OCI-LY3 (cell line): ENCODE results near the gene YTHDF2.

ENCODE experiments used
- H2AFZ ChIP-seq: fragments of 200-600, 300-600 bp; shearing (Covaris generic); 2 replicates; pipeline ENCODE4 v1.6.0; 2014; ENCODE audit warnings: antibody characterized with exemption, low read depth, low read length
- H3K27ac ChIP-seq: fragments of 200-600, 300-600 bp; sonication (generic); 2 replicates; pipeline ENCODE4 v1.5.1; 2014; ENCODE audit warnings: mild to moderate bottlenecking, low read length, moderate library complexity, mixed read lengths
- H3K27me3 ChIP-seq: fragments of 200-600, 300-600 bp; sonication (generic); 2 replicates; pipeline ENCODE4 v1.6.1; 2014; ENCODE audit warnings: low read depth, low read length, mixed read lengths
- H3K36me3 ChIP-seq: fragments of 200-600, 300-600 bp; sonication (generic); replicated peaks from 2 replicates; pipeline ENCODE3; 2014; ENCODE audit warnings: low read depth, low read length, mixed read lengths
- H3K4me1 ChIP-seq: fragments of 300-600, 200-600 bp; sonication (generic); 2 replicates; pipeline ENCODE4 v1.6.1; 2014; ENCODE audit warnings: low read length, mixed read lengths
- H3K4me2 ChIP-seq: fragments of 200-600, 300-600 bp; sonication (generic); 2 replicates; pipeline ENCODE4 v1.6.1; 2014; ENCODE audit warnings: low read length, mixed read lengths
- H3K4me3 ChIP-seq: fragments of 300-600, 200-600 bp; sonication (generic); 2 replicates; pipeline ENCODE4 v1.5.1; 2014; ENCODE audit warnings: antibody characterized with exemption, mild to moderate bottlenecking, low read length, moderate library complexity
- H3K79me2 ChIP-seq: fragments of 300-600, 200-600 bp; shearing (Covaris generic); 2 replicates; pipeline ENCODE4 v1.6.1; 2014; ENCODE audit warnings: mild to moderate bottlenecking, low read length, mixed read lengths
- H3K9ac ChIP-seq: fragments of 300-600, 200-600 bp; shearing (Covaris generic); 2 replicates; pipeline ENCODE4 v1.6.0; 2014; ENCODE audit warnings: mild to moderate bottlenecking, low read length, moderate library complexity
- H3K9me3 ChIP-seq: fragments of 200-600, 300-600 bp; shearing (Covaris generic); 2 replicates; pipeline ENCODE4 v1.6.1; 2014; ENCODE audit warnings: low read length, mixed read lengths; ENCODE audit not compliant: insufficient read depth
- H4K20me1 ChIP-seq: fragments of 200-600, 300-600 bp; sonication (generic); 2 replicates; pipeline ENCODE4 v1.6.1; 2016; ENCODE audit warnings: low read length, mixed read lengths; ENCODE audit not compliant: insufficient read depth
- EZH2phosphoT487 ChIP-seq: fragments of 200-600 bp; shearing (Covaris generic); IDR thresholded peaks from 2 replicates; pipeline ENCODE4 v1.6.1; 2018; ENCODE audit warnings: antibody characterized with exemption, mixed run types, low read depth
- TF ChIP-seq, protein P1 (sequence below): fragments of 200-600, 300-600 bp; sonication (generic); IDR thresholded peaks from 2 replicates; pipeline ENCODE4 v1.5.1; 2014; ENCODE audit warnings: antibody characterized with exemption, low read length, low read depth

The YTHDF2 gene

DNA sequence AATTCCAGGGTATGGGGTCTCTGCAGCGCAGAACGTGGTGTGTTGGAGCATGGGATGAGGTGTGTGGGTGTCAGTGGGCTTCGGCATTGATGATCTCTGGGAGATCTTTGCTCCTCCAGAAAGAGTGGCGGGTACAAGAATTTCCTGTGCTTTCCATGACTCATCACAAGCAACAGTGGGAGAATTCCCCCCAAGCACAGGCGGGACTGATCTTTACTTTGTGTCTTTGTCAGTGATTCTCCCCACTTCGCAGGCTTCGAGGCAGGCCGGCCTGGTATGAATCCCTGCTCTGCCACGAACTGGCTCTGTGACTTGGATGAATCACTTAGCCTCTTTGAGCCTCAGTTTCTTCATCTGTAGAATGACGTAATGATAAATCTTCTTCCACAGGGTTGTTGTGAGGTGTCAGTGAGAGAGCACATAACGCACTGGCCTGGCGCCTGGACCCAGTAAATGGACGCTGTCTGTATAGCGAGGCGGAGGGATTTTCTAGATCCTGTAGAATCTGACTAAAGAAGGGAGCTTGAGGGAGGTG, 77.3 kb downstream of the YTHDF2 start:
- Histone ChIP-seq H3K36me3 (no peaks in the 10 kb centered on the region), H2AFZ (no peak overlapping the region), H3K4me1 (no peaks in the 10 kb centered on the region), H3K9ac (no peak overlapping the region), H3K79me2 (no peaks in the 10 kb centered on the region), H3K27ac (no peak overlapping the region), H3K4me3 (no peak overlapping the region), H3K9me3 (no peaks in the 10 kb centered on the region), H4K20me1 (no peaks in the 10 kb centered on the region), H3K4me2 (no peak overlapping the region), H3K27me3 (no peaks in the 10 kb centered on the region)
- TF ChIP-seq EZH2phosphoT487, result no peak
- TF ChIP-seq, protein P1, sequence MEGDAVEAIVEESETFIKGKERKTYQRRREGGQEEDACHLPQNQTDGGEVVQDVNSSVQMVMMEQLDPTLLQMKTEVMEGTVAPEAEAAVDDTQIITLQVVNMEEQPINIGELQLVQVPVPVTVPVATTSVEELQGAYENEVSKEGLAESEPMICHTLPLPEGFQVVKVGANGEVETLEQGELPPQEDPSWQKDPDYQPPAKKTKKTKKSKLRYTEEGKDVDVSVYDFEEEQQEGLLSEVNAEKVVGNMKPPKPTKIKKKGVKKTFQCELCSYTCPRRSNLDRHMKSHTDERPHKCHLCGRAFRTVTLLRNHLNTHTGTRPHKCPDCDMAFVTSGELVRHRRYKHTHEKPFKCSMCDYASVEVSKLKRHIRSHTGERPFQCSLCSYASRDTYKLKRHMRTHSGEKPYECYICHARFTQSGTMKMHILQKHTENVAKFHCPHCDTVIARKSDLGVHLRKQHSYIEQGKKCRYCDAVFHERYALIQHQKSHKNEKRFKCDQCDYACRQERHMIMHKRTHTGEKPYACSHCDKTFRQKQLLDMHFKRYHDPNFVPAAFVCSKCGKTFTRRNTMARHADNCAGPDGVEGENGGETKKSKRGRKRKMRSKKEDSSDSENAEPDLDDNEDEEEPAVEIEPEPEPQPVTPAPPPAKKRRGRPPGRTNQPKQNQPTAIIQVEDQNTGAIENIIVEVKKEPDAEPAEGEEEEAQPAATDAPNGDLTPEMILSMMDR, result no peak

DNA sequence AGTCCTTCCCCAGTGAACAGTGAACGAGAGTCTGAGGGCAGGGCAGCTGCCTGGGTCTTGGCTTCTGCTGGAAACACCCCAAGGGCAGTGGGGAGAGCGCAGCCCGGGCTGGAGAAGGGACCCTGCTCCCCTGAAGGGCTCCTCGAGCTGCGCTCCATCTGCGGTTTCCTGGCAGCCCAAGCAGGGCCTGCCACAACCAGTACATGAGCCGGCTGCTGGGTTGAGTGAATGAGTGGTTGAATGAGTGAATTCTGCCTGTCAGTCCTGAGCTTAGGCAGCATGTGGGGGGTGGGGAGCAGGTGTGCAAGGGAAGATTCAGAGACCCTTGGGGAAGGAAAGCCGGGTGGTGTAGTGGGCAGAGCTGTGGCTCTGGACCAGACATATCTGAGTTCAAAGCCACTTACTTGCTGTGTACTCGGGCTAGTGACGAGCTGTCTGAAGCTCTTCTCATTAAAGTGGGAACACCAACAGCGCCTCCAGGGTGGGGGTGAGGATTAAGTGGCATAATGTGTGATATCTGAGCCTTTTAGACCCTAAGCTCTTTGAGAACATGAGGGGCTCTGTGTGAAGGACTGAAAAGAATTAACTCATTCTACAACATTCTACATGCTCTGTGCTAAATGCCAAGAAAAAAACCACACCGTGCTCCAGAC, 78.9 kb downstream of the YTHDF2 start:
- TF ChIP-seq, protein P1, result no peak
- no peak for TF ChIP-seq EZH2phosphoT487
- no peaks in the 10 kb centered on the region for H3K4me1 ChIP-seq
- no peak overlapping the region for H3K27ac ChIP-seq
- no peak overlapping the region for H3K9ac ChIP-seq
- H3K79me2 ChIP-seq, result no peaks in the 10 kb centered on the region
- no peak overlapping the region for H2AFZ ChIP-seq
- no peaks in the 10 kb centered on the region for H3K36me3 ChIP-seq
- no peaks in the 10 kb centered on the region for H3K9me3 ChIP-seq
- H3K27me3 ChIP-seq, result no peaks in the 10 kb centered on the region
- no peak overlapping the region for H3K4me2 ChIP-seq
- no peak overlapping the region for H3K4me3 ChIP-seq
- no peaks in the 10 kb centered on the region for H4K20me1 ChIP-seq

DNA sequence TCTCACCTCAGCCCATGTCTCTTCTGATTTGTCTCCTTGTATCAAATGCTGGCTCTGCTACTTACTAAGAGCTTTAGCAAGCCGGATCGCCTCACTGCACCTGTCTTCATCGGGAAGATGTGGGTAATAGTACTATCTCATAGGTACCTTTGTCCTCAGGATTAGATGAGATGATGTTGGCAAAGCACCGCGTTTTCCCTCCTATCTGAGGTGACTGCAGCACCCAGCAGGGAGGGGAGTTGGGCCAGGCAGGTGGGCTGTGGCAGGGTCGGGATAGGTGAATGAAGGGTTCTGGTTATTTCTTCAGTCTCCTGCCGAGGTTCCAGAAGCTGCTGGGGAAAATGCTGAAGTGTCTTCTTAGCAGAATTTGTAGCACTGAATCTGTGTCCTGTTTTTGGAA, 80.4 kb downstream of the YTHDF2 start:
- no peak overlapping the region for H3K27ac ChIP-seq
- H3K9ac ChIP-seq, result no peak overlapping the region
- H3K9me3 ChIP-seq, result no peaks in the 10 kb centered on the region
- H3K36me3 ChIP-seq, result no peaks in the 10 kb centered on the region
- H3K4me1 ChIP-seq, result no peaks in the 10 kb centered on the region
- H2AFZ ChIP-seq, result no peak overlapping the region
- no peaks in the 10 kb centered on the region for H4K20me1 ChIP-seq
- TF ChIP-seq, protein P1, result no peak
- no peak for TF ChIP-seq EZH2phosphoT487
- no peak overlapping the region for H3K4me2 ChIP-seq
- H3K4me3 ChIP-seq, result no peak overlapping the region
- no peaks in the 10 kb centered on the region for H3K27me3 ChIP-seq
- H3K79me2 ChIP-seq, result no peaks in the 10 kb centered on the region

DNA sequence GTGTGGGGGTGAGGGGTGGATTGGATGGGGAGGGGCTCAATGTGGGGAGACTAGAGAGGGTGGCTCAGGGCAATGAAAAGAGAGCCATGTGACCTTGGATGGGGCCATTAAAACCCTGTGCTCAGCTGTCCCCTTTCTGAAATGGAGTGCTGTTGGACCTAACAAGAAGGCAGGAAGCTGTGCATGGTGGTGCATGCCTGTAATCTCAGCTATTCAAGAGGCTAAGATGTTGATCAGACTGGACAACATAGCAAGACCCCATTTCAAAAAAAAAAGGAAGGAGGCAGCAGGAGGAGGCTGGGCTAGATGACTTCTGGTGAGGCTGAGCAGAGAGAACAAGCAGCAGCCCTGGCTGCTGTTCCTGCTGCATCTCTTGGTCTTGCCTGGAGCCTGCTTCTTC, 82.3 kb downstream of the YTHDF2 start:
- Histone ChIP-seq H3K27ac (no peak overlapping the region), H3K9me3 (no peaks in the 10 kb centered on the region), H3K36me3 (no peaks in the 10 kb centered on the region), H3K9ac (no peak overlapping the region), H3K79me2 (no peaks in the 10 kb centered on the region), H4K20me1 (no peaks in the 10 kb centered on the region), H3K4me3 (no peak overlapping the region), H3K4me2 (no peak overlapping the region), H3K27me3 (no peaks in the 10 kb centered on the region), H3K4me1 (no peaks in the 10 kb centered on the region), H2AFZ (no peak overlapping the region)
- TF ChIP-seq EZH2phosphoT487, result no peak
- TF ChIP-seq, protein P1, result no peak
